Stimulated activated CD4-positive, alpha-beta T cell treated with anti-CD3 and anti-CD28 coated beads, Interleukin-1b, Interleukin-23, amount 100 ng/mL, for 48 hours (primary cell): ENCODE data around the gene ATXN7L2.

Experiments
- DNase-seq: peaks from one replicate; pipeline ENCODE4 v3.0.0-alpha.2; 2020

The ATXN7L2 gene

DNA sequence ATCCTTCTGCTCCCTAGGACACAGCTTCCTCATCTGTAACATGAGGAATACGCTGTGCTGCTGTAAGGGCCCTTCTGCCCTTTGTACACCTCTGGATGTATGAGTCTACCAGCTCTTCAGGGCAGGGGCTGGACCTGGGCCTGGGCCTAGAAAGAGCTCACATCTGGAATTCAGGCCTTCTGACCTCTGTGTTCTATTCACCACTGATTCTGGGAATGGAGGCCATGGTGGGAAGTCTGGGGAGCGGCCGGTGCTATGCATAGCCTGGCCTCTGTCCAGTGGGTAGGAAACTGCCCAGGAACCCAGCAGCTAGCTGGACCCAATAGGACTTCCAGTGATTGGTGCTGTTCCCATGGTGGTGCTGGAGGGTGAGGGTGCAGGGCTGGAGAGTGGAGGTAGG lies 45.0 kb downstream of the ATXN7L2 start:
- DNase-seq: no peak

DNA sequence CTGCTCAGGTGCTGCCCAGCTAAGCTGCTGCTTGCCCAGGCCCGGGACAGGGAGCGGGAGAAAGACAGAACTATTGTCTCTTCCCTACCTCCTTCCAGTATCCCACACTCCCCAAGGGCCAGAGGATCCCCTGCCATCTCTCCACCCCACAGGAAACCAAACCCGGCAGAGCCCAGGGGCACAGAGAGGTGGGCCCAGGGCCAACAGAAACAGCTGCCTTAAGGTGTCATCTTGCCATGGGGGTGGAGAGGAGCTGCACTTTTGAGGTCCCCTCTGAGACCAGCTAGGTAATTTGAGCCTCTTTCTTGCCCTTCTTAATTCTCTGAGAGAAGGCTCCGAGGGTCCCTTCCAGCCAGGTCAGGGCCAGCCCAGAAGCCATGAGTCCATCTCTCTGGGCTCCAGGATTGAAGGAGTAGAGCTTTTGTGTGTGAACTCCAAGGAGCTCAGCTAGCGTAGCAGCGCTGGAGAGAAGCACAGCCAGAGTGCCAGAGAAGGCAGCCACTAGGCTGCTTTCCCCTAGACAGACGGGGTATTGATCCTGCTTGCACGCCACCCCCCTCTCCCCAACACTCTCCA lies 46.3 kb downstream of the ATXN7L2 start:
- DNase-seq: no peak

DNA sequence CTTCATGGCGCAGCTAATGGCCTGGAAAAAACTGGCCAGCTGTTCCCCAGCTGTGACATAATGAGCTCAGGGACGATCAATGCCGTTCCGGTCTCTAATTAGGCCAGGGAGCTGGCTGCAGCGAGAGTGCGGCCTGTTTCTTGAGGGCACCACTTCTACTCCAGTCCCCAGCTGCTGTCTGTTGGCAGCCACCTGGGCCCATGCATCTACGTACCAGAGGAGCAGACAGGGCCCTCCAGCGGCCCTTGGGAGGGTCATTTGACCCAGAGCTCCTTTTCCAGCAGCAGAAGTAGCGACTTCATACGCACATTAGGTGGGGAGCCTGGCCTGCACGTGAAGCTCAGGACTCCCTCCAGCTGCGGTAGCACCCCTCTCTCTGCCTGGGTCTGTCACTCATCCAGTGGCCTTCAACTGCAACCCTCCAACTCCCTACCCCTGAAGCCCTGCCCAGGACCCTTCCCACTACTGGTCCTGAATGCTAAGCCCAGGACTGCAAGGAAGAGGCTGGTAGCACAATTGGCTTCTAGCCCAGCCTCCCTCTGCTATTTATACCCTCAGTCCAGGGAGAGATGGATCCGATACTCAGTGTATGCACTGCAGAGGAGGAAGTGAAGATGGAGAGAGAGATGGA lies 46.9 kb downstream of the ATXN7L2 start:
- no peak for DNase-seq

DNA sequence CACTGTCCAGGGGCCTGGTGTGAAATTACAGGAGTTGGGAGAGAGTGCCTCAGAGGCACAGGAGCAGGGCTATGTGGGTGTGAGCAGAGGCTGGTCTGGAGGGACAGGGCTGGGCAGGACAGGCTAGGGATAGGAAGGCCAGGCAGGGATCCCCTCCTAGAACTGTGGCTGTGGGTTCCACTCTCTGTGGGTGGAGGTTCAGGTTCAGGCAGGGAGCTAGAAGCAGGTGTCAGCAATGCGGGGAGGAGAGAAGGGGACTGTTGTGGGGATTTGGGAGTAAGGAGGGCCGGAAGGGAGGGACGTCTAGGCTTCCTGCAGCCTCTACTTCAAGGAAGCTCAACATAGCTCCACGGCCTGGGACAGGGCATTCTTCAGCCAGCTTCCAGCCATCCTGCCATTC lies 47.7 kb downstream of the ATXN7L2 start:
- DNase-seq: no peak

DNA sequence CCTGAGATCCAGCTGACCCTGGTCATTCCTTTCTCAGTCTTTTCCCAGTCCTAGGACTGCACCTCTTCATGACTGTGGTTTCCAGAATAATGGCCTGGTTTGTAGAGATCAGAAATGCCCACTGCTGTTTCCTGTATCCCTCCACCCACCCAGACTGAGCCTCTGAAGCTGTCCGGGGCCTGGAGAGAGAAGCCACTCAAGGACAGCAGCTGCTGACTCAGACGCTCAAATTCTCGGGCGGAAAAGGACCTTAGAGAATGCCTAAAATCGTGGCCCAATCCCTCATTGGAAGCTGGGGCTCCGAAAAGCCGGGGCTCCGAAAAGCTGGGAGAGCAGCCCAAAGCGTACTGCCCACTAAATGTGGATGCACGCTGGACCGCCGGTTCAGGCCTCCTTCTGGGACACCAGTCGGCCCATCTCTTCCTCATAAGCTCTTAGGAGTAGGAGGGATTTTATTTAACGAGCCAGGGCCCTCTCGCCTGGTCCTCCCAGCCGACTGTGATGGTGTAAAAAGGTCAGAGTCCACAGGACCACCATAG lies 48.2 kb downstream of the ATXN7L2 start:
- DNase-seq: no peak

DNA sequence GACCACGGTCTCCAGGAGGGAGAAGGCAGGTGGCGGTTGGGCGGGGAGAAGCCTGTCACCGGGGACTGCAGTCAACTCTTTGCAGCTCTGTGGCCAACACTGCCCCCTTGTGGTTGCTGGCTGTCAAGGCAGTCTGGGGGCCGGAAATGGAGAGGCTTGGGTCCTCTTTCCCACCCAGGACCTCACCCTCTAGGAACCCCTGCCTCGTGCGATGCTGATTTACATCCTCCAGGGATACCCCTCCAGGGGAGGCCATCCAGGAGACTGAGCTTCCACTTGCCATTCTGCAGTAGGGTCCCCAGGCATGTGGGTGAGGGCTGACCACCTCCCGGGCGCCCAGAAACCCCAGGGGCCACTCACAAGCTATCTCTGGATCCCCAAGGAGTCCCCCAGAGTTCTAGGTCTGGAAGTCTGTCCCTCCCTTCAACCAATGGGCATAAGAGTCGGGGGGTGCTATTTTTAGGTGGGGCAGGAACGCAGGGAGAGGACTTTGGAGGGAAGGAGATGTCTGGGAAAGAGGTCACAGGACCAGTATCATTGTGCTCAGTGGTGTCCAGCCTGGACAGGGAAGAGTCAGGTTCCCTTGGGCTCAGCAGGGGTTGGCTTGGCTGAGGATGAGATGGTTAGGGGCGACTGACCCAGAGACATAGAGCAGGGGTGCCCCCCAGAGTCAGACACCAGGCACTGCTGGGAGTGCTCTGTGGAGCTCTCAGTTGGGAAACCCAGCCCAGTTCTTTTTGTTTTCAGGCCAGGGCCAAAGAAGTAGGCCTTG lies 48.8 kb downstream of the ATXN7L2 start:
- DNase-seq: peak; percentile 90

DNA sequence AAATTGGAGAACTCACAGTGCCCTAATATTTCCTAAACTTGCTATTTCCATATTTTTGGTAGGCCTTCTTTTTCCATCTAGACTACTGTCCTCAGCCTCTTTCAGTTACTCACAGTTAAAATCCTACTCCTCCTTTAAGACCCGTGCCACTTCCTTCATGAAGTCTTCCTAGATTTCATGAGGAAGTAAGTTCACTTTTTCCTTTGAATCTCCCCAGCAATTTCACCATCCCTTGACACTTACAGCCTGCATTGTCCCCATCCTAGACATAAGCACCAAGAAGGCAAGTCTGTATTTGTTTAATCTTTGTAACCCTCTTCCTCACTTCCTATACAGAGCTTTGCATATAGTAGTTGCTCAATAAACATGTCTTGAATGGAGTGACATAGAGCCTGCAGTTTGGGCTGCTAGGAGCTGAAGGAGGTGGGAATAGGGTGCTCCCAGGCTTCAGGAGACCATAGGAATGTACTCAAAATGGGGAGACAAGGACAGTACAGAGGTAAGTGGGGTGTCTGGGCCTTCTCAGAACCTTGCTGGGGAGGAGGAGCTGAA lies 50.7 kb downstream of the ATXN7L2 start:
- DNase-seq: no peak

DNA sequence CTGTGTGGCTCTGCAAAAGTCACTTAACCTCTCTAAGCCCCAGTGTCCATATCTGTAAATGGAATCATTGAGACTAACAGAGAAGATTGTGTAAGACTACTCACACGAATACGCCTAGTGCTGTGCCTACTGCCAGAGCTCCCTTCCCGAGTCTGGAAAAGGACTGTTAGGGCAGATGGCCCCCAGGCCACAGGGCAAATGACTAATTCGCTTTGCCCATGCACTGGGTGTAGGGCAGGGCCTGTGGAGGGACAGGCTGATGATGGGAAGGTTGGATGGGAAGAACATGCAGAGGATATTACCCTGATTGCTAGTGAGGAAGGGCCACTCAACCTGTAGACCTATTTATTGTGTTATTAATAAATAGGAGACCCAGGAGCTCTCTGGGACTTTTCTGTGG lies 51.8 kb downstream of the ATXN7L2 start:
- DNase-seq: no peak

DNA sequence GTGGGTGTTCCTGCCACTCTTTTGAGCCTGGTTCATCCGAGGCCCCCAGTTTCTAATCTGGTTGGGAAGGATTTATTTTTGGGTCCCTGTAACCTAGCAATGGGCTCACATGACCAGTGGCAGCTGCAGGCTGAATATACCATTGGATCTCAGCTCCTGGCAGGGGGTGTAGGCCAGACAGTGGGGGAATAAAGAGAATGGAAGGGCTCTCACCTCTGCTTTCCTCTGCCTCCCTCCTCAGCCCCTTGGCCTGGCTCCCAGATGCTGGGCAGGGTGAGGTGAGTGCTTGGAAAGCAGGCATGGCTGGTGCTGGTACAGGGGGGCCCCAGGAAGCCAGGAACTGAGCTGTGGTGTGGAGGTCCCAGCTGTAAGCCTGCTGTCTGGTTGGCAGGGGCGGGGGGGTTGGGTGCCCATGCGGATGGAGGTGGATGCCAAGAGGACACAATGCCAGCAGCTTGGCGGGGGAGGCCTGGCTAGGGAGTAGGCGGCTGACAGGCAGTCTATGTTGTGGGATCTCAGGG lies 52.3 kb downstream of the ATXN7L2 start:
- DNase-seq: no peak

DNA sequence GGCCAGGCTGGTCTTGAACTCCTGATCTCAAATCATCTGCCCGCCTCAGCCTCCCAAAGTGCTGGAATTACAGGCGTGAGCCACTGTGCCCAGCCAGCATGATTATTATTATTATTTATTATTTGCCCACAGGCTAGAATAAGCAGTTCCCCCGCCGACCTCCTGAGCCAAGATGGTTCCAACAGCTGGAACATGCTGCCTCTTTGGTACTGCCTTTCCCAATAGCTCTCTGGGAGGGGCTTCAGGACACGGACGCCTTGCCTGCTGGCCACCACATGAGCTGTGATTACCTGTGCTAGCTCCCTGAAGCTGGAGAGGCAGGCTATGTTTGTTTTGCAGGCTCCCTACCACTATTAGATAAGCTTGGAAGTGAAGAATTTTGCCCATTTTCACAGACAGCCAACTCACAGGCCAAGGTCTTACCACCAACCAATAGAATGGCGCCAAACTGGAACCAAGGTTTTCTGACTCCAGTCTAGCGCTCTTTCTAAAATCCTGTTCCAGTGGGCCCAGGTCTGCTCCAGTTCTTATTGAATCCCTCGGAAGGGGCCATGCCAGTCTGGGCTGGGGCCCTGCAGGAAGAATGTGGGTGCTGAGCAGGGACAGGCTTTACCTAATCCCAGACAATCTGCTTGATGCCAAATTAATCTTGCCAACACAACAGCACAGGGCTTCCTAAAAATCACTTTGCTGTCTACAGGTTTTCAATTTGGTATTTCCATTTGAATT lies 53.9 kb downstream of the ATXN7L2 start:
- no peak for DNase-seq

DNA sequence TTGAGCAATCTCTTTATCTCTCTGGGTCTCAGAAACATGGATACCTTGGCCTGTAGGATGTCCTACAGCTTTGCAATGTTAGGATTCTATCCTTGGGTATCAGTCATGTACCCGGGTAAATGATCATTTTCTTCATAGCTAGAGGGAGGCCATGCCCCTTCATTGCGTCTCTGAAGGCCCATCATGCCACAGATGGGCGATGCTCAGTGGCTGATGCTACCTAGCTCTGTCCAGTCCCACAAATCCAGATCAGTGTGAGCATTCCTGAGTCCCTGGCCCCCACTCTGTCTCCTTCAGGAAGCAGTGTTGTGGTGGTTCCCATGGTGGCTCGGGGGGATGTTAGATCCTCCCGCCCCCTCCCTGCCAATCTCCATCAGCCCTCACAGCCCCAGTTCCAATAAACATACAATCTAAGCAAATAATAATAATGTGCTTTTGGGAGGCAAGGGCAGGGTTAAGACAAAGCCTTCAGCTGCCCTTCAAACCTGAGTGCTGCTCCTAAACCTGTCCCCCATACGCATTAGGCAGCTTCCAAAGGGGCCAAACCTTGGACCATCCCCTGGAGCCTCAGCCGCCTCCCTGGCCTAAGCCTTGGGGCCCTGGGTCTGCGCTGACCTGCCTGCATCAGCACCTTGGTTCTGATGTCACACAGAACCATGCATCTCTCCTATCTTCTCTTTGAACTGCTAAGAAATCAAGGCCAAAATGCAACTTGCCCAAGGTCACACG lies 55.3 kb downstream of the ATXN7L2 start:
- DNase-seq: no peak

DNA sequence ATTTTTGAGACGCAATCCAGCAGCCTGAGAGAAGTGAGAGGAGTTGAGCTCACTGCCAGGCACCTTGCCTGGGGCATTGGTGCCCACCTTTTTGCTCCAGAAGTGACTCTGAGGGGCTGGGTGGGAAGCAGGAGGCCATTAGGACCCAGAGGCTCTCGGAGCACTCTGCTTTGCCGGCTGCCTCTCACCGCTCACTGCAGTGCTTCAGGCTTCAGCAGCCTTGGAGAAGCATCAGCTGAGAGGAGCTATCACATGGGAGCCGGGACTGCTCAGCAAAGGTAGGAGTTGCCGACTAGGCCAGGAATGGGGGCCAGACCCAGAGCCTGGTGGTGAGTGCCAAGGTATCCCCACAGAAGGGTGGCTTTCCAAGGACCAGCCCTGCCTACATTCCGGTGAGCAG lies 56.0 kb downstream of the ATXN7L2 start, which contains the start of gene GPR61:
Gene GPR61 (plus strand): TSS at position 197 of the 400 bp plus-strand sequence. CDS start 3,151 bp downstream, outside the sequence.
- DNase-seq: no peak

DNA sequence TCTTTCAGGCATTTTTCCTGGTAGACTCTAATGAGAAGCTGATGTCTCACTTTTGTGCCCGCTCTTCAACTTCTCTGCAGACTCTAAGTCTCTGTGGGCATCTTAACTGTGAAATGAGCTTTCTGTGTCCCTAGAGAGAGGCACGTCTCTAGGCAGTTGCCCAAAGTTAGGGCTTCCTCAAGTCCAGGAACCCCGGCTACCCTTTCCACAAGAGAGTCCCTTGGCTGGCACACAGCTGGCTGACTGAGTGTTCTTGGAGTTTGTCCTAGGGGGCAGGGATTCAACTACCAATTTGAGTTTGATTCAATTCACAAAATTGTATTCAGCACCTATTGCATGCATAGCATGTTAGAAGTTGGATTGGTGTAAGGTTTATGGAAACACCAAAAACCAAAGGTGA lies 57.4 kb downstream of the ATXN7L2 start:
- DNase-seq: no peak
